ENCODE results near the gene FRMD8. TPM values are rescaled to one million over a fixed set of nuclear protein-coding genes. Genes with fewer than 3 reads are reported as not detected.
A peak's percentile ranks its signal among the peaks of the same experiment; 100 is the strongest.

FRMD8 gene
- total RNA-seq, 1 donor from 2014 or later, result 21.9 TPM

DNA sequence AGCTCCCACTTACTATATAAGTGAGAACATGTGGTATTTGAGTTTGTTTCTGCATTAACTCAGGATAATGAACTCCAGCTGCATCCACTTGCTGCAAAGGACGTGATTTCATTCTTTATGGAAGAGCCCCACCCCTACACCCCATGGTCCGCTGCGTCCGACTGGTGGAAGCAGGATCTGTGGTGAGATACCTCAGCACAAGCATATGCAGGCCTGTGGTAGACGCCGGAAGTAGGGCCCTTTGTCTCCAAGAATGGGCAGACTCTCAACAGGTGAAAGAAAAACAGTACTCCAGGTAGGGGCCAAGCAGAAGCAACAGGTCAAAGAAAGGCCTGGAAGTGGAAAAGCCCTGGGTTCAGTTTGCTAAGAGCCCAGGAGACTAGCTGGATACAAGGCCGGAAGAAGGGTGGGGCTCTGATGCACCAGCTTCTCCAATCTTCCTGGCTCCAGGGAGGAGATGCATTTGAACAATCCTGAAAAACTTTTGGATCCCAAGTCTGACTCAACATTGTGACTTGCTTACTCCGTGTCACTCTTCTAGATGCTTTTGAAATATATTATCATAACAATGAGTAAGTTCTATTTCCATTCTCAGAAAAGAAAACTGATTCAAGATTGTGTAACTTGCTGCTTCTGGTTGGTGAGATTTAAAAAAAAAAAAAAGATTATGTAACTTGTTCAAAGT is 66.5 kb downstream of the FRMD8 start:
- TF ChIP-seq, protein P1, sequence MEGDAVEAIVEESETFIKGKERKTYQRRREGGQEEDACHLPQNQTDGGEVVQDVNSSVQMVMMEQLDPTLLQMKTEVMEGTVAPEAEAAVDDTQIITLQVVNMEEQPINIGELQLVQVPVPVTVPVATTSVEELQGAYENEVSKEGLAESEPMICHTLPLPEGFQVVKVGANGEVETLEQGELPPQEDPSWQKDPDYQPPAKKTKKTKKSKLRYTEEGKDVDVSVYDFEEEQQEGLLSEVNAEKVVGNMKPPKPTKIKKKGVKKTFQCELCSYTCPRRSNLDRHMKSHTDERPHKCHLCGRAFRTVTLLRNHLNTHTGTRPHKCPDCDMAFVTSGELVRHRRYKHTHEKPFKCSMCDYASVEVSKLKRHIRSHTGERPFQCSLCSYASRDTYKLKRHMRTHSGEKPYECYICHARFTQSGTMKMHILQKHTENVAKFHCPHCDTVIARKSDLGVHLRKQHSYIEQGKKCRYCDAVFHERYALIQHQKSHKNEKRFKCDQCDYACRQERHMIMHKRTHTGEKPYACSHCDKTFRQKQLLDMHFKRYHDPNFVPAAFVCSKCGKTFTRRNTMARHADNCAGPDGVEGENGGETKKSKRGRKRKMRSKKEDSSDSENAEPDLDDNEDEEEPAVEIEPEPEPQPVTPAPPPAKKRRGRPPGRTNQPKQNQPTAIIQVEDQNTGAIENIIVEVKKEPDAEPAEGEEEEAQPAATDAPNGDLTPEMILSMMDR (IDR thresholded peaks at IDR 0.05; ENCODE audit: insufficient read depth, low read length, severe bottlenecking), result no peak
- no peaks in the 10 kb centered on the region for H3K36me3 ChIP-seq (ENCODE audit: control insufficient read depth, insufficient read depth, low read length)
- DNase-seq (ENCODE audit: low read depth), result peak; percentile 89
- no peaks in the 10 kb centered on the region for H3K27me3 ChIP-seq (ENCODE audit: control insufficient read depth, insufficient read depth, low read length)
- FAIRE-seq, result no peak
- H3K4me3 ChIP-seq (ENCODE audit: low read depth, low read length), result no peak overlapping the region

DNA sequence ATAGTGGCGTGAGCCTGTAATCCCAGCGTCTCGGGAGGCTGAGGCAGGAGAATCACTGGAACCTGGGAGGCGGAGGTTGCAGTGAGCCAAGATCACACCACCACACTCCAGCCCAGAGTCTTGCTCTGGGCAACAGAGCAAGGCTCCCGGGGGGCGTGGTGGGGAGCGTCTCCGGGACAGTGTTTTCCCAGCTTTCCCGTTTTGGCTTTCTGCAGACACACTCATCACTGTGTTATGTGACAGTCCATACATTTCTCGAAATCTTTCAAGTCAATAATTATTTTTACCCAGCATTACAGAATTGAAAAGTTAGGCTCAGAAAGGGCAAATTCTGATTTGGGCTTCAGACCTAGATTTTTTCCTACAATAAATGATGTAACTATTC is 67.9 kb downstream of the FRMD8 start:
- H3K4me3 ChIP-seq (ENCODE audit: low read depth, low read length), result peak overlapping the region; percentile 52
- no peak for DNase-seq (ENCODE audit: low read depth)
- no peaks in the 10 kb centered on the region for H3K27me3 ChIP-seq (ENCODE audit: control insufficient read depth, insufficient read depth, low read length)
- TF ChIP-seq, protein P1 (IDR thresholded peaks at IDR 0.05; ENCODE audit: insufficient read depth, low read length, severe bottlenecking), result no peak
- H3K36me3 ChIP-seq (ENCODE audit: control insufficient read depth, insufficient read depth, low read length), result no peaks in the 10 kb centered on the region
- FAIRE-seq, result no peak

DNA sequence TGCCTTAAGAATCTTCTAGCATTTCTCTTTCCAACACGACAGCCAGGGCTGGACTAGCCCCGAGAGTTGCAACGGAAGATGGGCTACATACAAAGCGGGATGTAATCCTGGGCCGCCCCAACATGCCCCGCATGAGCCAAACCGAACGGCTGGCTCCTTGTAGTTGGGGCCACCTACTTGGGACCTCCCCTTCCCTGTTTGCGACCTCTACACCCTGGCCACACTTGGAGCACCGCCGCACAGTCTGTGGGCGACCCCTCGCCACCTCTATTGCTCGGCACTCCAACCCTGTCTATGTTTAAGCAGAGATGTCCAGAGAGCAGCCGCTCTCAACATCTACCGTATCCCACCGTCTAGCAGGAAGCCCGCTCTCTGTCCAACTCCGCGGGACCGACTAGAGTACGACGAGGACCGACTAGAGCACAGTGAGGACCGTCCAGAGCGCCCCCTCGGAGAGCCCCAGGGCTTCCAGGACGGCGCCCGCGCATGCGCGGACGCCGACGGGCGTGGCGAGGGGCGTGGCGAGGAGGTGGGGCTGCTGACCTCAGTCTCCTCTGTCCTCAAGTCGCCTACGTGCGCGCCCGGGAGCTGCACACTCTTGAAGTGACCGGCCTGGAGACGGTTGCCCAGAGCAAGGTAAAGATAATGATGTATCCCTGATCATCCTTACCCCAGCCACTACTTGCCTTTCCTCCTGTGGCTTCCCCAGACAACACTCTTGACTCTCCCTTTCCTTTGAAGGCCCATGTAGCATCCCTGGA is 68.4 kb downstream of the FRMD8 start:
- no peaks in the 10 kb centered on the region for H3K36me3 ChIP-seq (ENCODE audit: control insufficient read depth, insufficient read depth, low read length)
- DNase-seq (ENCODE audit: low read depth) (peak; percentile 59), FAIRE-seq (no peak)
- no peaks in the 10 kb centered on the region for H3K27me3 ChIP-seq (ENCODE audit: control insufficient read depth, insufficient read depth, low read length)
- TF ChIP-seq, protein P1 (IDR thresholded peaks at IDR 0.05; ENCODE audit: insufficient read depth, low read length, severe bottlenecking), result peak; percentile 12
- H3K4me3 ChIP-seq (ENCODE audit: low read depth, low read length), result peak overlapping the region; percentile 52

DNA sequence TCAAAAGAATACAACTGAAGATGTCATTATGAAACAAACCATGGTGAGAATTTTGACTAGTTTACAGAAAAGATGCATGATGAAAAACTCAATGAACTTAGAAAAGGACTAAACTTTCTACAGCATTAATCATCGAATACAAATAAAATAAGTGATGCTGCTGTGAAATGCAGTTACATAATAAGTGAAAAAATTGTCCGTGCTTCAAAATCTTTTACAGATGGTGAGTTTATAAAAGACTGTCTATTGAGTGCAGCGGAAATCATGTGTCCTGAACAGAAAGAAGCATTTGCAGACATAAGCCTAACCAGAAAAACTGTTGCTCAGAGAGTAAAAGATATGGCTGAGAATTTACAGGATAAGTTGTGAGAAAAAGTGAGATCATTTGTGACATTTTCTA is 70.0 kb downstream of the FRMD8 start:
- FAIRE-seq (no peak), DNase-seq (ENCODE audit: low read depth) (no peak)
- Histone ChIP-seq H3K27me3 (ENCODE audit: control insufficient read depth, insufficient read depth, low read length) (no peaks in the 10 kb centered on the region), H3K4me3 (ENCODE audit: low read depth, low read length) (no peak overlapping the region), H3K36me3 (ENCODE audit: control insufficient read depth, insufficient read depth, low read length) (no peaks in the 10 kb centered on the region)
- TF ChIP-seq, protein P1 (IDR thresholded peaks at IDR 0.05; ENCODE audit: insufficient read depth, low read length, severe bottlenecking), result no peak

DNA sequence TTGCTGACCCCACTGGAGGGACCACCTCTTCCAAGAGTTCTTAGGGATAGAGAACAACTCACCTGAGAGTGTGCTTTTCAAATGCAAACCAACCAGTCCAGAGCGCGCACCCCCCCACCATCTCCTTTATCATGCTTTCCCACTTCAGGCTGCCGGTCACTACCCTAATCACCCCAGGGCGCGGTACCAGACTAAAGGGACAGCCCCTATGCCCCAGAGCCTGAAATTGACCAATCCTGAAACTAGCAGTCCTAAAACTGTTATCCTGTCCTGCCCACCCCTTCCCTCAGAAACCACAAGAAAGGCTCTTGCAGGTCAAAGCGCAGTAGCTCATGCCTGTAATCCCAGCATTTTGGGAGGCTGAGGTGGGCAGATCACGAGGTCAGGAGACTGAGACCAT is 73.1 kb downstream of the FRMD8 start:
- TF ChIP-seq, protein P1 (IDR thresholded peaks at IDR 0.05; ENCODE audit: insufficient read depth, low read length, severe bottlenecking), result no peak
- no peaks in the 10 kb centered on the region for H3K27me3 ChIP-seq (ENCODE audit: control insufficient read depth, insufficient read depth, low read length)
- no peak overlapping the region for H3K4me3 ChIP-seq (ENCODE audit: low read depth, low read length)
- FAIRE-seq, result no peak
- H3K36me3 ChIP-seq (ENCODE audit: control insufficient read depth, insufficient read depth, low read length), result no peaks in the 10 kb centered on the region
- no peak for DNase-seq (ENCODE audit: low read depth)

Other genes starting within 250 kb of the FRMD8 start
- not detected in 2 replicates for gene SPDYC, start 216.4 kb upstream of the FRMD8 start, total RNA-seq
- gene CAPN1, start 204.7 kb upstream of the FRMD8 start, total RNA-seq, result 136 and 165 TPM in 2 replicates
- 1.3 and 1.6 TPM in 2 replicates for gene POLA2, start 124.7 kb upstream of the FRMD8 start, total RNA-seq
- 1.9 and 2.4 TPM in 2 replicates for gene CDC42EP2, start 71.8 kb upstream of the FRMD8 start, total RNA-seq
- gene DPF2, start 52.8 kb upstream of the FRMD8 start, total RNA-seq, result 16.8 and 18.2 TPM in 2 replicates
- 0.26 TPM in 2 replicates for gene TIGD3, start 31.9 kb upstream of the FRMD8 start, total RNA-seq
- 0.26 and 0.77 TPM in 2 replicates for gene SLC25A45, start 4.0 kb upstream of the FRMD8 start, total RNA-seq
- 114 and 133 TPM in 2 replicates for gene NEAT1, start 36.2 kb downstream of the FRMD8 start, total RNA-seq
- gene MALAT1, start 112.4 kb downstream of the FRMD8 start, total RNA-seq, result 11,095 and 16,401 TPM in 2 replicates
- 49.5 and 64.5 TPM in 2 replicates for gene SCYL1, start 138.4 kb downstream of the FRMD8 start, total RNA-seq
- 22.5 and 35.0 TPM in 2 replicates for gene LTBP3, start 171.7 kb downstream of the FRMD8 start, total RNA-seq
- 30.3 and 43.4 TPM in 2 replicates for gene ZNRD2, start 183.8 kb downstream of the FRMD8 start, total RNA-seq
- gene FAM89B, start 185.9 kb downstream of the FRMD8 start, total RNA-seq, result 10.6 and 10.8 TPM in 2 replicates
- 31.6 and 62.0 TPM in 2 replicates for gene EHBP1L1, start 189.4 kb downstream of the FRMD8 start, total RNA-seq
- 0.79 and 4.1 TPM in 2 replicates for gene KCNK7, start 209.2 kb downstream of the FRMD8 start, total RNA-seq
- gene MAP3K11, start 227.6 kb downstream of the FRMD8 start, total RNA-seq, result 11.1 and 18.6 TPM in 2 replicates
- 5.3 and 10.2 TPM in 2 replicates for gene PCNX3, start 229.1 kb downstream of the FRMD8 start, total RNA-seq

Measured in bronchial epithelial cell (primary cell).